Thyroid gland (tissue), 4 donors: ENCODE data around the gene RNU1-1. TPM values are rescaled to one million over a fixed set of nuclear protein-coding genes. Genes with fewer than 3 reads are reported as not detected.
A peak's percentile ranks its signal among the peaks of the same experiment; 100 is the strongest.
"Not testable (repeated sequence)": the region's sequence is repeated elsewhere in the genome, so short reads cannot be mapped to it uniquely, and the experiment has no call there.

Source experiments
- DNase-seq, 2 donors: peaks; one replicate each; pipeline ENCODE4 v3.0.0-alpha.2; 2019
- H3K27ac ChIP-seq, 3 donors: fragments of 200-600 bp; sonication (generic); 1 replicate in 2 of 3; 2 replicates in 1 of 3; pipeline ENCODE4 v1.5.1; 2016 to 2019; ENCODE audit warnings: mild to moderate bottlenecking in 1 of 3, moderate library complexity in 1 of 3
- H3K27me3 ChIP-seq: fragments of 200-600 bp; sonication (generic); one replicate; pipeline ENCODE4 v1.5.1; 2019
- H3K36me3 ChIP-seq, 2 donors: fragments of 200-600 bp; sonication (generic); one replicate each; pipeline ENCODE4 v1.5.1; 2016 to 2019
- H3K4me1 ChIP-seq, 2 donors: fragments of 200-600 bp; sonication (generic); one replicate each; pipeline ENCODE4 v1.5.1; 2017 to 2019
- H3K4me3 ChIP-seq, 3 donors: fragments of 200-600 bp; sonication (generic); replicated peaks in 1 of 3; 1 replicate in 2 of 3; 2 replicates in 1 of 3; pipeline ENCODE4 v1.5.1; 2016; ENCODE audit warnings: mild to moderate bottlenecking in 1 of 3
- H3K9me3 ChIP-seq: fragments of 200-600 bp; sonication (generic); one replicate; pipeline ENCODE4 v1.5.1; 2017
- CTCF ChIP-seq, 6 experiments: fragments of 200-600 bp in 3 of 6; fragments of 450-650 bp in 3 of 6; sonication (generic) in 3 of 6; IDR thresholded peaks; one replicate each; pipeline ENCODE4 v1.5.1; 2016 to 2019; ENCODE audit warnings: antibody characterized with exemption in 6 of 6, mild to moderate bottlenecking in 2 of 6, inconsistent platforms in 1 of 6, moderate library complexity in 1 of 6
- POLR2A ChIP-seq, 2 donors: fragments of 450-650 bp; IDR thresholded peaks; one replicate each; pipeline ENCODE4 v1.6.1; 2017; ENCODE audit warnings: antibody characterized with exemption in 2 of 2, mild to moderate bottlenecking in 2 of 2, moderate library complexity in 1 of 2
- WGBS, 2 donors: methylation state at CpG; one replicate each; pipeline ENCODE4 v1.1.5; 2017; 5-methylcytosine and 5-hydroxymethylcytosine counted together
- intact Hi-C: fragments of 100-400 bp; cut with DNase I; formaldehyde crosslinking; loops from one replicate; pipeline ENCODE4 v1.15.1; 2023
- total RNA-seq, 4 donors: library from RNA; depleted of rRNA; stranded (reverse); fragments of >200 nt; gene quantifications; one replicate each; pipeline ENCODE4 v1.2.3, GENCODE V29; 2016

Gene RNU1-1
- total RNA-seq, 4 donors from 2014 or later: under 0.01 TPM

GRCh38 chr1:16521288-16521583 lies 7.2 kb upstream of the RNU1-1 start:
- H3K4me1 ChIP-seq: no peaks in the 10 kb centered on the region
- 48 to 53% methylated on average over 10 to 12 of the region's 12 CpGs for WGBS, 2 donors
- no peak overlapping the region for H3K27ac ChIP-seq
- no peak overlapping the region for H3K4me3 ChIP-seq
- intact Hi-C loops: no loop called here
- no peaks in the 10 kb centered on the region for H3K9me3 ChIP-seq
- peaks cover 7% of the 10 kb centered on the region for H3K27me3 ChIP-seq
- no peak for TF ChIP-seq POLR2A (IDR thresholded peaks at IDR 0.05)
- no peak for TF ChIP-seq CTCF (IDR thresholded peaks at IDR 0.05)
- no peaks in the 10 kb centered on the region for H3K36me3 ChIP-seq
- no peak for DNase-seq

GRCh38 chr1:16520435-16521287 lies 6.6 kb upstream of the RNU1-1 start:
- H3K4me1 ChIP-seq, DNase-seq, H3K27me3 ChIP-seq, intact Hi-C loops, H3K36me3 ChIP-seq, H3K9me3 ChIP-seq, H3K27ac ChIP-seq, H3K4me3 ChIP-seq: not testable (repeated sequence)
- 22 to 41% methylated on average over 17 to 48 of the region's 48 CpGs for WGBS, 2 donors

- intact Hi-C loops, DNase-seq, H3K27me3 ChIP-seq, H3K9me3 ChIP-seq, H3K36me3 ChIP-seq, H3K27ac ChIP-seq, H3K4me1 ChIP-seq, H3K4me3 ChIP-seq: not testable (repeated sequence)
- 69 to 71% methylated on average over 6 of the region's 6 CpGs for WGBS, 2 donors
These were observed 5.3 kb upstream of the RNU1-1 start for GRCh38 chr1:16519255-16519951.

GRCh38 chr1:16518913-16519254 lies 4.8 kb upstream of the RNU1-1 start:
- H3K4me1 ChIP-seq, DNase-seq, H3K27ac ChIP-seq, intact Hi-C loops, H3K27me3 ChIP-seq, H3K4me3 ChIP-seq, H3K36me3 ChIP-seq, H3K9me3 ChIP-seq: not testable (repeated sequence)
- WGBS, 2 donors: 60 to 76% methylated on average over 3 of the region's 3 CpGs

- H3K4me1 ChIP-seq, H3K27me3 ChIP-seq, H3K9me3 ChIP-seq, H3K36me3 ChIP-seq, intact Hi-C loops, DNase-seq, H3K4me3 ChIP-seq, H3K27ac ChIP-seq: not testable (repeated sequence)
- 82 to 84% methylated on average over 3 to 5 of the region's 5 CpGs for WGBS, 2 donors
These were observed 2.8 kb upstream of the RNU1-1 start for GRCh38 chr1:16516694-16517410.

- H3K36me3 ChIP-seq, H3K27me3 ChIP-seq, H3K9me3 ChIP-seq, intact Hi-C loops, H3K4me3 ChIP-seq, H3K4me1 ChIP-seq: not testable (repeated sequence)
- 8 to 18% methylated on average over 8 to 26 of the region's 26 CpGs for WGBS, 2 donors
- DNase-seq: peak in 1 of 2 donors; percentile 13
- peak overlapping the region in 2 of 3 donors; percentile 17 to 63 for H3K27ac ChIP-seq
These were observed 526 bp downstream of the RNU1-1 start for GRCh38 chr1:16513412-16514106.

GRCh38 chr1:16512624-16513411 lies 1.3 kb downstream of the RNU1-1 start:
- peak; percentile 19 to 27 for DNase-seq
- H3K9me3 ChIP-seq, H3K27me3 ChIP-seq, H3K4me3 ChIP-seq, intact Hi-C loops, H3K4me1 ChIP-seq, H3K36me3 ChIP-seq: not testable (repeated sequence)
- 62 to 72% methylated on average over 13 to 14 of the region's 15 CpGs for WGBS, 2 donors
- peak overlapping the region in 1 of 3 donors; percentile 63 for H3K27ac ChIP-seq

GRCh38 chr1:16511926-16512325 lies 2.2 kb downstream of the RNU1-1 start:
- intact Hi-C loops, H3K27me3 ChIP-seq, H3K4me3 ChIP-seq, H3K36me3 ChIP-seq, H3K27ac ChIP-seq, H3K9me3 ChIP-seq, DNase-seq, H3K4me1 ChIP-seq: not testable (repeated sequence)
- WGBS, 2 donors: 66 to 80% methylated on average over 1 of the region's 1 CpG

GRCh38 chr1:16508861-16509445 lies 5.1 kb downstream of the RNU1-1 start:
- H3K9me3 ChIP-seq, H3K36me3 ChIP-seq, H3K4me3 ChIP-seq, H3K4me1 ChIP-seq, intact Hi-C loops, H3K27ac ChIP-seq, H3K27me3 ChIP-seq: not testable (repeated sequence)
- peak in 1 of 2 donors; percentile 26 for DNase-seq
- WGBS, 2 donors: 84 to 86% methylated on average over 8 of the region's 8 CpGs

GRCh38 chr1:16506364-16507136 lies 7.5 kb downstream of the RNU1-1 start:
- H3K9me3 ChIP-seq, H3K36me3 ChIP-seq, H3K27ac ChIP-seq, intact Hi-C loops, H3K27me3 ChIP-seq, H3K4me1 ChIP-seq, H3K4me3 ChIP-seq, DNase-seq: not testable (repeated sequence)
- 70 to 75% methylated on average over 15 of the region's 15 CpGs for WGBS, 2 donors
